Keratinocyte (primary cell): Measurements from ENCODE around the gene TIMM8A. TPM values are rescaled to one million over a fixed set of nuclear protein-coding genes. Genes with fewer than 3 reads are reported as not detected.

Experiments used
- DNase-seq: peaks from one replicate; pipeline ENCODE4 v3.0.0-alpha.2; 2011; ENCODE audit warnings: low read depth, missing footprints, low spot score
- FAIRE-seq: peaks from 2 replicates; lab custom pipeline; 2011; peaks lifted over from hg19 to GRCh38; lab: Jason Lieb, UNC
- H2AFZ ChIP-seq: 2 replicates; pipeline ENCODE4 v1.6.0; 2012; ENCODE audit warnings: low read length, control low read depth, inconsistent platforms; ENCODE audit not compliant: control insufficient read depth
- H3K27ac ChIP-seq: 2 replicates; pipeline ENCODE4 v1.5.1; 2011; ENCODE audit warnings: low read length; ENCODE audit not compliant: control insufficient read depth, insufficient read depth
- H3K27me3 ChIP-seq: 3 replicates; pipeline ENCODE4 v1.6.0; 2011; ENCODE audit warnings: low read length; ENCODE audit not compliant: control insufficient read depth, insufficient read depth; ENCODE audit errors: extremely low read depth
- H3K36me3 ChIP-seq, 2 experiments: 2 replicates in 1 of 2; 3 replicates in 1 of 2; pipeline ENCODE4 v1.5.1; 2011; ENCODE audit warnings: low read length in 2 of 2, mild to moderate bottlenecking in 1 of 2; ENCODE audit not compliant: control insufficient read depth in 2 of 2, insufficient read depth in 2 of 2; ENCODE audit errors: extremely low read depth in 1 of 2
- H3K4me1 ChIP-seq: 3 replicates; pipeline ENCODE4 v1.5.1; 2011; ENCODE audit warnings: low read length; ENCODE audit not compliant: control insufficient read depth, insufficient read depth; ENCODE audit errors: extremely low read depth
- H3K4me2 ChIP-seq: 3 replicates; pipeline ENCODE4 v1.6.0; 2011; ENCODE audit warnings: low read depth, low read length; ENCODE audit not compliant: control insufficient read depth, insufficient read depth; ENCODE audit errors: extremely low read depth
- H3K4me3 ChIP-seq, 3 experiments: fragments of 200-600 bp in 1 of 3; sonication (generic) in 1 of 3; 2 replicates in 2 of 3; 3 replicates in 1 of 3; pipeline ENCODE4 v1.5.1; 2011 to 2016; ENCODE audit warnings: low read length in 3 of 3, mild to moderate bottlenecking in 3 of 3, control low read depth in 2 of 3, inconsistent platforms in 1 of 3, low read depth in 1 of 3, mixed read lengths in 1 of 3, mixed run types in 1 of 3, moderate library complexity in 1 of 3; ENCODE audit not compliant: control insufficient read depth in 2 of 3, insufficient read depth in 2 of 3; ENCODE audit errors: extremely low read depth in 1 of 3
- H3K79me2 ChIP-seq: 2 replicates; pipeline ENCODE4 v1.6.0; 2012; ENCODE audit warnings: low read length; ENCODE audit not compliant: control insufficient read depth, insufficient read depth
- H3K9ac ChIP-seq: 3 replicates; pipeline ENCODE4 v1.6.0; 2011; ENCODE audit warnings: low read length; ENCODE audit not compliant: control insufficient read depth, insufficient read depth; ENCODE audit errors: extremely low read depth
- H3K9me1 ChIP-seq: 3 replicates; pipeline ENCODE4 v1.6.0; 2011; ENCODE audit warnings: low read length; ENCODE audit not compliant: control insufficient read depth, insufficient read depth; ENCODE audit errors: extremely low read depth
- H3K9me3 ChIP-seq: 2 replicates; pipeline ENCODE4 v1.5.1; 2012; ENCODE audit warnings: low read depth, low read length; ENCODE audit not compliant: control insufficient read depth
- H4K20me1 ChIP-seq: 3 replicates; pipeline ENCODE4 v1.6.0; 2011; ENCODE audit warnings: low read length; ENCODE audit not compliant: control insufficient read depth, insufficient read depth; ENCODE audit errors: extremely low read depth
- CTCF ChIP-seq, 3 experiments: IDR thresholded peaks in 1 of 3; conservative IDR thresholded peaks in 1 of 3; optimal IDR thresholded peaks in 1 of 3; 2 replicates in 2 of 3; 3 replicates in 1 of 3; pipeline versions ENCODE3 to v1.5.1; 2011; ENCODE audit warnings: low read length in 3 of 3, mild to moderate bottlenecking in 3 of 3, moderate library complexity in 2 of 3, control low read depth in 1 of 3, inconsistent platforms in 1 of 3; ENCODE audit not compliant: insufficient read depth in 2 of 3; ENCODE audit errors: extremely low read depth in 1 of 3
- EZH2 ChIP-seq: IDR thresholded peaks from one replicate; pipeline ENCODE4 v1.6.1; 2012; ENCODE audit warnings: inconsistent platforms, mild to moderate bottlenecking, low read length, moderate library complexity
- dilution Hi-C: fragments of 300-500 bp; cut with MboI; formaldehyde crosslinking; loops from one replicate; pipeline ENCODE4 v1.7.0; 2020; ENCODE audit warnings: low sequenced_read_pairs; ENCODE audit not compliant: extremely low pct_ligation_motif_present
- polyA plus RNA-seq, 5 experiments: library from polyadenylated mRNA; depleted of rRNA in 3 of 5; stranded (reverse) in 3 of 5; stranded (forward) in 1 of 5; unstranded in 1 of 5; fragments of >200 nt; gene quantifications; 1 replicate in 1 of 5; 2 replicates in 3 of 5; 3 replicates in 1 of 5; pipeline versions ENCODE4 v1.2.1 to v1.2.3, GENCODE V29; 2011 to 2012; ENCODE audit warnings: missing spikeins in 2 of 5, low read depth in 1 of 5, low replicate concordance in 1 of 5

Gene TIMM8A
- polyA plus RNA-seq, 1 donor (not counting 4 experiments of a cell fraction or from before 2014, with no cell fraction given) = 17.0 TPM

GRCh38 chrX:101369687-101370086 lies 21.1 kb upstream of the TIMM8A start:
- Histone ChIP-seq H3K27ac (no peak overlapping the region), H3K9me1 (no peaks in the 10 kb centered on the region), H2AFZ (no peak overlapping the region), H3K4me1 (no peaks in the 10 kb centered on the region), H3K4me3 (no peak overlapping the region), H3K9me3 (no peaks in the 10 kb centered on the region), H3K36me3 (no peaks in the 10 kb centered on the region), H3K79me2 (no peaks in the 10 kb centered on the region), H4K20me1 (no peaks in the 10 kb centered on the region), H3K4me2 (no peak overlapping the region), H3K27me3 (peaks cover 3% of the 10 kb centered on the region), H3K9ac (no peak overlapping the region)
- no peak for FAIRE-seq
- no peak for DNase-seq
- dilution Hi-C loops = no loop called here
- TF ChIP-seq CTCF (optimal IDR thresholded peaks at IDR 0.05 in 1 of 3, IDR thresholded peaks at IDR 0.05 in 1 of 3, conservative IDR thresholded peaks at IDR 0.05 in 1 of 3; ENCODE audit: extremely low read depth in 1 of 3, insufficient read depth in 2 of 3, low read length in 3 of 3) = no peak
- no peak for TF ChIP-seq EZH2

DNA sequence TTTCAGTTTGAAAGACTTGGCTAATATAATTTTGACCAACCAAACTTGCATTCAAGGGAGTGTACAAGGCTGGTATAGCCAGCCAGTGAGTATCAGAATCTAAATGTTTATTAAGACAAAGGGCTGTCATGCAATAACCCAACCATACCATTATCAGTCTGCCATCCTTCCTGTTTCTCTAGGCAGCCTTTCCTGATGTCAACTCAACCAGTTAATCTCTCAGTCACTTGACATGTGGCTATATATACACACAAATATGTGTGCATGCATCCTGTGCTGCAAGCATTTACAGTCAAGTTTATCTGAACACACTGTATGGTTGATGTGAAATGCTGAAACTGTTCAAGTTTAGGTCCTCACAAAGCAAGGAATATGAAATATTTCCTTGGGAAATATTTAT lies 20.3 kb upstream of the TIMM8A start:
- dilution Hi-C loops = no loop called here
- H3K27ac ChIP-seq = no peak overlapping the region
- FAIRE-seq (no peak), DNase-seq (no peak)
- no peaks in the 10 kb centered on the region for H3K9me3 ChIP-seq
- H4K20me1 ChIP-seq = no peaks in the 10 kb centered on the region
- no peak overlapping the region for H3K9ac ChIP-seq
- TF ChIP-seq EZH2 (no peak), CTCF (optimal IDR thresholded peaks at IDR 0.05 in 1 of 3, IDR thresholded peaks at IDR 0.05 in 1 of 3, conservative IDR thresholded peaks at IDR 0.05 in 1 of 3; ENCODE audit: extremely low read depth in 1 of 3, insufficient read depth in 2 of 3, low read length in 3 of 3) (no peak)
- H3K79me2 ChIP-seq = no peaks in the 10 kb centered on the region
- no peaks in the 10 kb centered on the region for H3K4me1 ChIP-seq
- H3K9me1 ChIP-seq = no peaks in the 10 kb centered on the region
- no peak overlapping the region for H3K4me2 ChIP-seq
- no peak overlapping the region for H3K4me3 ChIP-seq
- H3K36me3 ChIP-seq = no peaks in the 10 kb centered on the region
- no peak overlapping the region for H2AFZ ChIP-seq
- peaks cover 3% of the 10 kb centered on the region for H3K27me3 ChIP-seq
